Measurements from ENCODE around the gene GPR84.
"Not testable (repeated sequence)": the region's sequence is repeated elsewhere in the genome, so short reads cannot be mapped to it uniquely, and the experiment has no call there.

The GPR84 gene

GRCh38 chr12:54325442-54326109 is 38.7 kb downstream of the GPR84 start:
- DNase-seq (ENCODE audit: low read depth in 2 of 2): not testable (repeated sequence)

GRCh38 chr12:54324617-54325441 is 39.5 kb downstream of the GPR84 start, which contains the start of gene COPZ1:
Gene COPZ1 (plus strand): TSS chr12:54325131. CDS start chr12:54325164, 33 bp downstream.
- peak; percentile 77 to 84 for DNase-seq (ENCODE audit: low read depth in 2 of 2)

GRCh38 chr12:54321363-54321762 is 42.9 kb downstream of the GPR84 start:
- no peak for DNase-seq (ENCODE audit: low read depth in 2 of 2)

All from stimulated activated CD4-positive, alpha-beta T cell treated with anti-CD3 and anti-CD28 coated beads, Interleukin-1b, Interleukin-23, amount 100 ng/mL, for 4 hours (primary cell).